Lower leg skin (tissue), 4 donors: Measurements from ENCODE around the gene ACVRL1. TPM values are rescaled to one million over a fixed set of nuclear protein-coding genes. Genes with fewer than 3 reads are reported as not detected.

ENCODE experiments used
- DNase-seq, 2 donors: peaks; one replicate each; pipeline ENCODE4 v3.0.0-alpha.2; 2019; ENCODE audit warnings: low spot score in 2 of 2
- H3K4me3 ChIP-seq: fragments of 200-600 bp; sonication (generic); 2 replicates; pipeline ENCODE4 v1.5.1; 2017; ENCODE audit warnings: mild to moderate bottlenecking, low read depth; ENCODE audit not compliant: poor library complexity, severe bottlenecking
- CTCF ChIP-seq, 3 donors: fragments of 450-650 bp; IDR thresholded peaks; one replicate each; pipeline ENCODE4 v1.5.1; 2016; ENCODE audit warnings: antibody characterized with exemption in 3 of 3, mild to moderate bottlenecking in 3 of 3, moderate library complexity in 2 of 3
- POLR2A ChIP-seq, 2 donors: fragments of 450-650 bp; IDR thresholded peaks; one replicate each; pipeline ENCODE4 v1.6.1; 2016 to 2017; ENCODE audit warnings: antibody characterized with exemption in 2 of 2, mild to moderate bottlenecking in 1 of 2, moderate library complexity in 1 of 2
- WGBS, 2 donors: methylation state at CpG; one replicate each; pipeline ENCODE4 v1.1.5; 2018; 5-methylcytosine and 5-hydroxymethylcytosine counted together
- intact Hi-C: fragments of 100-400 bp; cut with DNase I; formaldehyde crosslinking; loops from one replicate; pipeline ENCODE4 v1.15.0; 2023; ENCODE audit warnings: low total_unique reads
- total RNA-seq, 4 donors: library from RNA; depleted of rRNA; stranded (reverse); fragments of >200 nt; gene quantifications; one replicate each; pipeline ENCODE4 v1.1.0, GENCODE V29; 2016

Gene ACVRL1
- total RNA-seq, 4 donors from 2014 or later, result 12.9 to 99.8 (median 39.9) TPM

DNA sequence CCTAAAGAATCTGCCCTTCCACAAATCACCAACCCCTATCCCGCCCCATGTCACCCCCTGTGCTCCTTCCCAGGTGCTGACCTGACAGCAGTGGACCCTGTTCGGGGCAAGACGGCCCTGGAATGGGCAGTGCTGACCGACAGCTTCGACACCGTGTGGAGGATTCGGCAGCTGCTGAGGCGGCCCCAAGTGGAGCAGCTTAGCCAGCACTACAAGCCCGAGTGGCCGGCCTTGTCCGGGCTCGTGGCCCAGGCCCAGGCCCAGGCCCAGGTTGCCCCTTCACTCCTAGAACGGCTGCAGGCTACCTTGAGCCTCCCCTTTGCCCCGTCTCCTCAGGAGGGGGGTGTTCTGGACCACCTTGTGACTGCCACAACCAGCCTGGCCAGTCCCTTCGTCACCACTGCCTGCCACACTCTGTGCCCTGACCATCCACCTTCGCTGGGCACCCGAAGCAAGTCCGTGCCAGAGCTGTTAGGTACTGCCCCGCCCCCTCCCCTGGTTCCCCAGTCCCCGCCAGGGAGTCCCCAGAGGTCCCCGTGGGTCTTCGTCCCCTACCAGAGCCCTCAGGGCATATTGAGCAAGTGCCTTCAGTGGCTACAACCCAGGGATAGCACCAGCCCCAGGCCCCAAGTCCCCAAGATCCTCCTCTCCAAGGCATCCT lies 16.7 kb upstream of the ACVRL1 start:
- peak in 1 of 2 donors; percentile 81 for DNase-seq
- intact Hi-C loops, result no loop called here
- no peak overlapping the region for H3K4me3 ChIP-seq
- TF ChIP-seq POLR2A (IDR thresholded peaks at IDR 0.05) (no peak), CTCF (IDR thresholded peaks at IDR 0.05) (no peak)
- 87 to 89% methylated on average over 21 to 22 of the region's 22 CpGs for WGBS, 2 donors

DNA sequence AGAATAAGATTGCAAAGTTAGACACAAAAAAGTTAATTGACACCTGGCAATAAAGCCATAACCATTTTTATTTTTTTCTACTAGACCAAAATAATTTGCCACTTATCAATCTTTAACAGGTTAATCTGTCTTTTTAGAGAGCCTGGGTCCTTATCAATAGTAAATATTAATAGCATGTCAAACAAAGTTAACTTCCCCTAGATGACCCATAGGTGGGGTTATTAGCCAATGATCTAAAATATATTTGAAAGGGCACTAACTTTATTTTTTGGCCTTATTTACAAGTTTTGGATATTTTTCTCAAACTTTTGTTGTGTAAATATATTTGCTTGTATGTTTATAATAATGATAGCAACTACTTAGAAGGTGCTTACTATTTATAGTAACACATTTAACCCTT lies 15.5 kb upstream of the ACVRL1 start:
- no peak for DNase-seq
- intact Hi-C loops, result no loop called here
- TF ChIP-seq CTCF (IDR thresholded peaks at IDR 0.05), result no peak
- no peak for TF ChIP-seq POLR2A (IDR thresholded peaks at IDR 0.05)
- no peak overlapping the region for H3K4me3 ChIP-seq

GRCh38 chr12:51893786-51894185 lies 13.5 kb upstream of the ACVRL1 start:
- intact Hi-C loops, result no loop called here
- WGBS, 2 donors, result 66 to 71% methylated on average over 6 of the region's 6 CpGs
- no peak overlapping the region for H3K4me3 ChIP-seq
- TF ChIP-seq POLR2A (IDR thresholded peaks at IDR 0.05) (no peak), CTCF (IDR thresholded peaks at IDR 0.05) (no peak)
- DNase-seq, result peak in 1 of 2 donors; percentile 36

DNA sequence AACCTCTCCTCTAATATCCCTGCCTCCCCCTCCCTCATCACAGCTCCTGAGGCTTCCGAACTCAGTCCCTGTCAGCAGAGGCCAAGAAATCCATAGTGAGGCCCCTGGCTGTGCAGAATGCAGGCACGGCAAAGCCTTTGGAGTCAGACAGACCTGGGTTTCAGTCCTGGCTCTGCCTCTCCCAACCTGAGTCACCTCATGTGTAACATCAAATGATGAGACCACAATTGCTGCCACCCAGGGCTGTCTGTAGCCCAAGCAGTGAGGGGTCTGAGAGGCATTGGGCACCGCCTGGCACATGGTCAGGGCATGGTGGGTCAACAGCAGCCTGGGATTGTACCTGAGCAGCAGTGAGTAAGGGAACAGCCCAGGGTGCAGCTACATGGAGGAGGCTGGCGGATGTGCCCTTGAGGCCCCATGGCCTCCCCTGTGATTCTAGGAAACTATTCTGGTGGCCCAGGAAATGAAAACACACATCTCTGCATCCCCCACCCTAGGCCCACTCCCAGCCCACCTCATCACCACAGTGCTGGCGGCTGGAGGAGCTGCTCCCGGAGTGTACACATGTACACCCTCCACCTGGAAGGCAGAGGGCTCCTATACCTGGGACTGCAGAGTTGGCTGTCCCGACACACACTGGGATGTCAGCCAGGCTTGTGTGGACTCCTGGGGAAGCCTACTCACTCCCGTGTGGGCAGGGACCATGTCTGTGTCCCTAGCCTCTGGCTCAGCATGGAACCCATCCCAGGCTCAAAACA lies 11.7 kb upstream of the ACVRL1 start:
- intact Hi-C loops, result no loop called here
- peak in 1 of 2 donors; percentile 75 for DNase-seq

DNA sequence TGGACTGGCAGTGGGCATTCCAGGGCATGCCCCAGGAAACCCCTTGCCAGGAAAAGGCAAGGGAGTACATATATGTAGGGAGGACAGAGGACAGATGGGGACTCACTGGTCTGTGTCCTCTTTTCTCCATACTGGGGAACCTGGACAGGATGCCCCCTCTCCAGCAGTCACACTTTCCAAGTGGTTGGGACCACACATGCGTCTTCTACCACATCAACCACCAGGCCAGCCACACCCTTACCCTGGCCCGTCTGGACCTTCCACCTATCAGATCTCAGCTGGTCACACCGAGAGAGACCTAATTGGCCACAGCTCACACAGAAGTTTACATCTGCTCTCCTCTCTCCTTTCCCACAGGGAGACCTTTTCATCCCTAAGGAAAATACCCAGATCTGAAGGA lies 11.1 kb upstream of the ACVRL1 start:
- DNase-seq, result peak in 1 of 2 donors; percentile 60
- no peak overlapping the region for H3K4me3 ChIP-seq
- intact Hi-C loops, result no loop called here
- 70 to 78% methylated on average over 3 of the region's 3 CpGs for WGBS, 2 donors
- TF ChIP-seq CTCF (IDR thresholded peaks at IDR 0.05) (no peak), POLR2A (IDR thresholded peaks at IDR 0.05) (no peak)

More for the DNA sequence above, 11.7 kb upstream of the ACVRL1 start:
- H3K4me3 ChIP-seq, result no peak overlapping the region
- TF ChIP-seq CTCF (IDR thresholded peaks at IDR 0.05) (no peak), POLR2A (IDR thresholded peaks at IDR 0.05) (no peak)
- WGBS, 2 donors, result 80 to 90% methylated on average over 4 of the region's 8 CpGs
